ENCODE measurements around the gene RGCC.

Gene RGCC

DNA sequence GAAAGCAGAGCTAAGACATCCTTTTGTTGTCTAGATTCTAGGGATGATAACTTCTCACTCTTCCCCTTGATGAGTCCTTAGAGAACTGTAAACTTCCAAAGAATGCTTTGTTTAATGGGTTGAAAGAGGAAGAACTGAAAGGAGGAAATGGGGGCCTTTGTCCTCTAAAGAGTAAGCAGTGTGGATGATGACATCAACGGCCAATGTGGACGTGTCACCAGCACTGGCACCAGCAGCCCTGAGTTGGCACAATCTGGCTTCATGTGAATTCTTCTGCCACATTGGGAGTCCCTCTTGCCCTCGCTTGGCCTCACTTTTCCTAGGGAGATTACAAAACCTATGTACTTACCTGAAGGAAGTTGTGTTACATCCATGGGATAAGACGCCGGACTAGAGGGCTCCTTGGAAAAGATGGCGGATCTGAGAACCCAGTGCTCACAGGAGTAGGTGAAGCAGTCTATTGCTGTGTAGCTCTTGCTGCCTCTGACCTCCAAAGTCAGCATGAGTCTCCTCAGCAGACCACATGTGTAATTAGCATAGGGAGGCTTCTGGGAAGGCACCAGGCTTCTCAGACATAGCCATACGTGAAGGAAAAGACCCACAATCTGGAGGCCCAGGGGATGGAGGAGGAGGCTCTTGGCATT is 62.8 kb downstream of the RGCC start:
- no peak for DNase-seq
